NOMO-1 treated with DMSO at 0.1 percent for 48 hours (cell line): Measurements from ENCODE around the gene RUNX3.
A peak's percentile ranks its signal among the peaks of the same experiment; 100 is the strongest.

Source experiments
- DNase-seq: peaks from one replicate; lab custom pipeline; 2025; ENCODE audit not compliant: unreplicated experiment; lab: John Stamatoyannopoulos, UW

Gene RUNX3

DNA sequence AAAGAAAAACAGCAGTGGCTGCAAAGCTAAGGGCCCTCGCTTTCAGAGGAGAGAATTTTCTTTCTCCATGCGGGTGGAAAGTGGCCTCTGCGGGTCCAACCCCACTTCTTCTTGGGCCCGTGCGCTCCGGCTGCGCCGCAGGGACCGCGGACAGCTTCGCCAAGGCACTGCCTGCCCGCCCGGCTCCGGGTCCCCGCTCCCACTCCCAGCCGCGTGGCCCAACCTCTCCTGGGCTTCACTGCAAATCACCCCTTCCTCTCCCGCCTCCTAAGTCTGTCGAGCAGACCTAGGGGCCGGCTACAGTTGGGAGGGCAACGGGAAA lies 1.0 kb upstream of the RUNX3 start:
- DNase-seq, result no peak

- DNase-seq, result peak; percentile 48
Measured at GRCh38 chr1:24929398-24930259, 447 bp downstream of the RUNX3 start.

DNA sequence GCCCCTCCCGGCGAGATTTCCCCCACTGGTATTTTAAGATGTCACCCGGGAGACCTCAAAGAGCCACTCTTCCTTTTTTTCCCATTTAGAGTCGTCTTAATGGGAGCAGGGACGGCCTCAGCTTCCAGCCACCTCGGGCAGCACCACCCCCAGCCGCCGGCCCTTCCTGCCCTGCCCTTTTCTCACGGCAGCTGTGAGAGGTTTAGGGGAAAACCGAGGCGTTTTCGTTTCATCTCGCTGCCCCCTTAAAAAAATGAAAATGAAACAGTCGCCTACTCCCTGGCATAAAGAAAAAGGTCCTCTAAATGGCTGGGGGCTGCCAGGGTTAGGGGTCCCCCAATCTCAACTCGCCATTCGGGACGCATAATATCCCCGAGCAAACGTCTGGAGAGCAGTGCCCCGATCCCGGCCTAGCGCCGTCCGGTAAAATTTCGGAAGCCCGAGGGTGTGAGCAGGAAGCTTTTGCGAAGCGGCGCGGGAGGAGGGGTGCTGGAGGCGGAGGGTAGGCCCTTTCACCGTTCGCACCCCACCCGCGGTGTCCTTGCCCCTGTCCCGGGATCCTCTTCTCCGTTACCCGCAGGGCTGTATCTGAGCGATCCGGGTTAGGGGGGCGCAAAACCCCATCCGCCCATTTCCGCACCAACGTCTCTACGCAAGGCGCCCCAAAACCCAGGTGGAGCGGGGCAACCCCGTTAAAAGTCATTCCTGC lies 1.2 kb downstream of the RUNX3 start:
- DNase-seq, result peak; percentile 22

DNA sequence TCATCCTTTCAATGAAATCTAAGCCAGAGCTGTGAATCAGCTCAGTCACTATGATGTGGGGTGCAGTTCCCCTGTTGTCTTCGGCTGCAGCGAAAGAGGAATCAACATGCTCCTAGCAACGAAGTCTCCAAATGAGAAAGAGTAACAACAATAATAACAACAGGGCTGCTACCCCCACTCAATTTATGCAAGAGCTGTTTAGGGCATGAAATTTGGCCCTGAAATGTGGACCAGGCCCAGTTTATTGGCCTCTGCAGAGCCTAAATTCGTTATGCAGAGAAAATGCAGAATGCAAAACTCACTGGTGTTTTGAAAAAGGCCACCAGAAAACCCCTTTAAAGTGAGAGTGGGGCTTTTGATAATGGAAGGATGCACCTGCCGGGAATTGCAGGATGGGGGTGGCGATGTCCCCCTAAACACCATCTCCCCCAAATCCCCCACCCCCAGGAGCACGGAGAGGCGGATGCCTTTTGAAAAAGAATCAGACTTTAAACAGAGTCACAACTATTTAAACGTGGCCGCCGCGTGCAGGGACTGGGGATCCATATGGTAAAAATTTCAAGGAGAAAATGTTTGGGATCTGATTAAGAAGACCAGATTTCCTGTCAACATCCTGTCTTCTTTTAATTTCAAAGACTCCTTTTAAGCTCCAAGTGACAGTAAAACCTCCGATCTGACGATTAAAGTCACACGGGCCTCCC lies 1.9 kb downstream of the RUNX3 start:
- no peak for DNase-seq

- no peak for DNase-seq
Measured at GRCh38 chr1:24927473-24927872, 2.6 kb downstream of the RUNX3 start.

DNA sequence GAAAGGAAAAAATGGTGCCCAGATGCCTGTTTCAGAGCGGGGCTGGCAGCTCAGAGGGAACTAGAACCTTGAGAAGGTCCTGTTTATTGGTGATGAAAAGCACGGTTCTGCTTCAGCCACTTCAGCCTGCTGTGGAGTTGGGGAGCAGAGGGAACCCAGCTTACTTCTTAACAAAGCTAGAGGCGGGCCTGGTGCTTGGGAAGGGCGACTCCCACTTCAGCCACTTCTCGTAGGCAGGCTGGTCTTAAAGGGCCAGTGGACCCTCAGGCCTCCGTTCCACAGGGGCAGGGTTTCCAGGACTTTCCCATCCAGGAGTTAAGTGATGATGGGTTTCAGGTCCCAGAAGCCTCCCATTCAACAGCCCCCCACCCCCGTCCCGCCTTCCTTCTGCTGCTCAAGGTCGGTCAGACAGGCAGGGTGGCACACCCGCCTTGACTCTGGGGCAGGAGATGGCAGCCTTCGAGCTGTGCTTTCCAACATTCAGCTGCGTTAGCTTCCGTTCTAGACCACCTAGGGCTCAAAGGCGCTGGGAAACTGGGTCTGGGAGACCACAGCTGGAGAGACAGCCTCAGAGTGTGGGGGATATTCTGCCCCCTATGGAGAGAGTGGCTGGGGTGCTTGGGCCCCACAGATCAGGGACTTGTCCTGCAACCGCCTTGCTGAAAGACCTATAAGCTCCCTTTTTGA lies 3.4 kb downstream of the RUNX3 start:
- no peak for DNase-seq

GRCh38 chr1:24925963-24926362 lies 4.1 kb downstream of the RUNX3 start:
- no peak for DNase-seq

GRCh38 chr1:24925082-24925779 lies 4.8 kb downstream of the RUNX3 start:
- no peak for DNase-seq

DNA sequence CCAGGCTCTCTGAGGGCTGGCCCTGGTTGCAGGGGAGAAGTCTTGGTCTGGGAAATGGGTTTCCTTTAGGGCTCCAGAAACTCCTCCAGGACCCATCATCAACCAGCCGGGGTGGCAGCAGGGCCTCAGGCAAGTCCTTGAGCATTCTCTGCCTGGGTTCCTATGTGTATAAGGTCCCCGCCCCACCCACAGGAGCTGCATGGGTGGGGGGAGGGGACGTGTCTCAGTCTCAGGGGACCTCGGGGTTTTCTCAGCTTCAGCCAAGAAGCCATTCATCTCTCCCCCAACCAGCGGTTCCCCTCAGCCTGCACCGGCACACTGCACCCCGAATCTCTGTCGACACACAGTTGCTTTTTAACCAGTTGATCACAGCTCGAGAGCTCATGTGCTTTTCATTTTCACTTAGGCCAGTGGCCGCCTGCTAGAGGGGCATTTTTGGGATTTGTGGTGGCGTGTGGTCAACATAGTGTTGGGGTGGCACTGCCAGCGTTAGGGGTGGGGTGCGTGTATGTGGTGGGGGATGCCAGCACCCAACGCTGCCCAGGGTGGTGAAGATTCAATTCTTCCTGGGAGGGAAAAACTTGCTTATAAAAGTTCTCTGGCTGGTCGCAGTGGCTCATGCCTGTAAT lies 6.5 kb downstream of the RUNX3 start:
- DNase-seq, result no peak

- no peak for DNase-seq
Measured at GRCh38 chr1:24921938-24922662, 8.0 kb downstream of the RUNX3 start.

- no peak for DNase-seq
Measured at GRCh38 chr1:24921412-24921811, 8.7 kb downstream of the RUNX3 start.

DNA sequence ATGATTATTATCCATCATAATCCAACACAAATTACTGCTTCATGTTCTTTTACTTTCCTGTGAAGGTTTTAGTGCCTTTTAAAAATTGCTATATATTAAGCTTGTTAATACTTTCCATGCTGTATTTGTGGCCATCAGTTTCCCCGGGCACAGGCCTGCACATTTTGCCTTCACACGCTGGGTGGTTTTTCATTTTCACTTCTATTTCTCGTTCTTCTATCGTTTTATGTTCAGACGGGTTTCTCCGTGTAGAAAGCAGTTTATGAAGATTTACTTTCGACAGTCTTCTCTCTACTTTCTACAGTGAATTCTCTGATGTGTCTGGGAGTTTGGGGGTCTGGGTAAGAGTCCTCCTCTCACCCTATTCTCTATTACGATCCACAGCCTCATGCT lies 9.5 kb downstream of the RUNX3 start:
- no peak for DNase-seq

GRCh38 chr1:24919791-24920532 lies 10.1 kb downstream of the RUNX3 start:
- no peak for DNase-seq

- DNase-seq, result no peak
Measured at GRCh38 chr1:24918995-24919605, 11.0 kb downstream of the RUNX3 start.

GRCh38 chr1:24918370-24918769 lies 11.7 kb downstream of the RUNX3 start:
- DNase-seq, result no peak

GRCh38 chr1:24917327-24918074 lies 12.6 kb downstream of the RUNX3 start:
- DNase-seq, result no peak

- DNase-seq, result no peak
Measured at GRCh38 chr1:24915816-24916602, 14.1 kb downstream of the RUNX3 start.
